ENCODE measurements around the gene KLK12.

Gene KLK12

GRCh38 chr19:51031880-51032225 lies 2.9 kb downstream of the KLK12 start:
- Histone ChIP-seq H3K4me1 (ENCODE audit: insufficient read depth, low read length) (no peaks in the 10 kb centered on the region), H3K27me3 (ENCODE audit: insufficient read depth, low read length) (peaks cover 17% of the 10 kb centered on the region), H2AFZ (ENCODE audit: low read depth, low read length) (no peak overlapping the region), H3K36me3 (ENCODE audit: insufficient read depth, low read length) (no peaks in the 10 kb centered on the region), H3K4me3 (ENCODE audit: low read length) (no peak overlapping the region), H3K9me3 (ENCODE audit: low read length) (no peaks in the 10 kb centered on the region)

- no peak overlapping the region for H2AFZ ChIP-seq (ENCODE audit: low read depth, low read length)
- no peaks in the 10 kb centered on the region for H3K9me3 ChIP-seq (ENCODE audit: low read length)
- no peak overlapping the region for H3K4me3 ChIP-seq (ENCODE audit: low read length)
- H3K4me1 ChIP-seq (ENCODE audit: insufficient read depth, low read length), result no peaks in the 10 kb centered on the region
- H3K27me3 ChIP-seq (ENCODE audit: insufficient read depth, low read length), result peaks cover 22% of the 10 kb centered on the region
- H3K36me3 ChIP-seq (ENCODE audit: insufficient read depth, low read length), result no peaks in the 10 kb centered on the region
Measured at GRCh38 chr19:51031220-51031879, 3.5 kb downstream of the KLK12 start.

GRCh38 chr19:51030631-51031030 lies 4.2 kb downstream of the KLK12 start:
- Histone ChIP-seq H3K4me3 (ENCODE audit: low read length) (no peak overlapping the region), H2AFZ (ENCODE audit: low read depth, low read length) (no peak overlapping the region), H3K36me3 (ENCODE audit: insufficient read depth, low read length) (no peaks in the 10 kb centered on the region), H3K9me3 (ENCODE audit: low read length) (no peaks in the 10 kb centered on the region), H3K27me3 (ENCODE audit: insufficient read depth, low read length) (peaks cover 29% of the 10 kb centered on the region), H3K4me1 (ENCODE audit: insufficient read depth, low read length) (no peaks in the 10 kb centered on the region)

GRCh38 chr19:51029718-51030117 lies 5.1 kb downstream of the KLK12 start:
- Histone ChIP-seq H3K27me3 (ENCODE audit: insufficient read depth, low read length) (peaks cover 26% of the 10 kb centered on the region), H3K4me1 (ENCODE audit: insufficient read depth, low read length) (no peaks in the 10 kb centered on the region), H2AFZ (ENCODE audit: low read depth, low read length) (no peak overlapping the region), H3K36me3 (ENCODE audit: insufficient read depth, low read length) (no peaks in the 10 kb centered on the region), H3K4me3 (ENCODE audit: low read length) (no peak overlapping the region), H3K9me3 (ENCODE audit: low read length) (no peaks in the 10 kb centered on the region)

- Histone ChIP-seq H3K36me3 (ENCODE audit: insufficient read depth, low read length) (no peaks in the 10 kb centered on the region), H3K4me3 (ENCODE audit: low read length) (no peak overlapping the region), H2AFZ (ENCODE audit: low read depth, low read length) (no peak overlapping the region), H3K4me1 (ENCODE audit: insufficient read depth, low read length) (no peaks in the 10 kb centered on the region), H3K27me3 (ENCODE audit: insufficient read depth, low read length) (peaks cover 37% of the 10 kb centered on the region), H3K9me3 (ENCODE audit: low read length) (no peaks in the 10 kb centered on the region)
Measured at GRCh38 chr19:51027873-51028272, 6.9 kb downstream of the KLK12 start.

- Histone ChIP-seq H3K4me1 (ENCODE audit: insufficient read depth, low read length) (no peaks in the 10 kb centered on the region), H3K27me3 (ENCODE audit: insufficient read depth, low read length) (peaks cover 43% of the 10 kb centered on the region), H2AFZ (ENCODE audit: low read depth, low read length) (no peak overlapping the region)
Measured at GRCh38 chr19:51027126-51027806, 7.5 kb downstream of the KLK12 start.

GRCh38 chr19:51026554-51026831 lies 8.3 kb downstream of the KLK12 start, which contains the start of gene KLK11:
Gene KLK11, minus strand, starts transcription at chr19:51026616. Its CDS starts 985 bp downstream, at chr19:51025631.
- no peak within 1 kb of the TSS for H3K4me3 ChIP-seq (ENCODE audit: low read length)
- H3K4me1 ChIP-seq (ENCODE audit: insufficient read depth, low read length), result no peaks in the 10 kb centered on the region
- H3K9me3 ChIP-seq (ENCODE audit: low read length), result no peaks in the 10 kb centered on the region
- no peak within 1 kb of the TSS for H2AFZ ChIP-seq (ENCODE audit: low read depth, low read length)
- H3K27me3 ChIP-seq (ENCODE audit: insufficient read depth, low read length), result peaks cover 44% of the 10 kb centered on the region
- H3K36me3 ChIP-seq (ENCODE audit: insufficient read depth, low read length), result no peaks in the 10 kb centered on the region

More at GRCh38 chr19:51027126-51027806, 7.5 kb downstream of the KLK12 start:
- Histone ChIP-seq H3K4me3 (ENCODE audit: low read length) (no peak overlapping the region), H3K36me3 (ENCODE audit: insufficient read depth, low read length) (no peaks in the 10 kb centered on the region), H3K9me3 (ENCODE audit: low read length) (no peaks in the 10 kb centered on the region)

- H3K4me3 ChIP-seq (ENCODE audit: low read length), result no peak overlapping the region
- H3K36me3 ChIP-seq (ENCODE audit: insufficient read depth, low read length), result no peaks in the 10 kb centered on the region
- no peak overlapping the region for H2AFZ ChIP-seq (ENCODE audit: low read depth, low read length)
- H3K9me3 ChIP-seq (ENCODE audit: low read length), result no peaks in the 10 kb centered on the region
- peaks cover 44% of the 10 kb centered on the region for H3K27me3 ChIP-seq (ENCODE audit: insufficient read depth, low read length)
- no peaks in the 10 kb centered on the region for H3K4me1 ChIP-seq (ENCODE audit: insufficient read depth, low read length)
Measured at GRCh38 chr19:51025809-51026553, 8.8 kb downstream of the KLK12 start.

GRCh38 chr19:51025401-51025800 lies 9.4 kb downstream of the KLK12 start:
- Histone ChIP-seq H3K4me1 (ENCODE audit: insufficient read depth, low read length) (no peaks in the 10 kb centered on the region), H2AFZ (ENCODE audit: low read depth, low read length) (no peak overlapping the region), H3K27me3 (ENCODE audit: insufficient read depth, low read length) (peaks cover 48% of the 10 kb centered on the region)

GRCh38 chr19:51024924-51025323 lies 9.9 kb downstream of the KLK12 start:
- H3K4me3 ChIP-seq (ENCODE audit: low read length), result no peak overlapping the region
- no peak overlapping the region for H2AFZ ChIP-seq (ENCODE audit: low read depth, low read length)
- no peaks in the 10 kb centered on the region for H3K9me3 ChIP-seq (ENCODE audit: low read length)
- H3K27me3 ChIP-seq (ENCODE audit: insufficient read depth, low read length), result peaks cover 52% of the 10 kb centered on the region
- no peaks in the 10 kb centered on the region for H3K36me3 ChIP-seq (ENCODE audit: insufficient read depth, low read length)
- H3K4me1 ChIP-seq (ENCODE audit: insufficient read depth, low read length), result no peaks in the 10 kb centered on the region

More at GRCh38 chr19:51025401-51025800, 9.4 kb downstream of the KLK12 start:
- no peak overlapping the region for H3K4me3 ChIP-seq (ENCODE audit: low read length)
- no peaks in the 10 kb centered on the region for H3K9me3 ChIP-seq (ENCODE audit: low read length)
- no peaks in the 10 kb centered on the region for H3K36me3 ChIP-seq (ENCODE audit: insufficient read depth, low read length)

GRCh38 chr19:51023946-51024345 lies 10.9 kb downstream of the KLK12 start:
- Histone ChIP-seq H3K27me3 (ENCODE audit: insufficient read depth, low read length) (peaks cover 62% of the 10 kb centered on the region), H3K4me3 (ENCODE audit: low read length) (no peak overlapping the region), H2AFZ (ENCODE audit: low read depth, low read length) (no peak overlapping the region), H3K9me3 (ENCODE audit: low read length) (no peaks in the 10 kb centered on the region), H3K36me3 (ENCODE audit: insufficient read depth, low read length) (no peaks in the 10 kb centered on the region), H3K4me1 (ENCODE audit: insufficient read depth, low read length) (no peaks in the 10 kb centered on the region)

- Histone ChIP-seq H3K4me1 (ENCODE audit: insufficient read depth, low read length) (no peaks in the 10 kb centered on the region), H3K36me3 (ENCODE audit: insufficient read depth, low read length) (no peaks in the 10 kb centered on the region), H2AFZ (ENCODE audit: low read depth, low read length) (no peak overlapping the region), H3K9me3 (ENCODE audit: low read length) (no peaks in the 10 kb centered on the region), H3K27me3 (ENCODE audit: insufficient read depth, low read length) (peaks cover 63% of the 10 kb centered on the region), H3K4me3 (ENCODE audit: low read length) (no peak overlapping the region)
Measured at GRCh38 chr19:51022526-51022925, 12.3 kb downstream of the KLK12 start.

GRCh38 chr19:51020988-51021651 lies 13.7 kb downstream of the KLK12 start:
- H3K36me3 ChIP-seq (ENCODE audit: insufficient read depth, low read length), result no peaks in the 10 kb centered on the region
- peaks cover 61% of the 10 kb centered on the region for H3K27me3 ChIP-seq (ENCODE audit: insufficient read depth, low read length)
- no peaks in the 10 kb centered on the region for H3K4me1 ChIP-seq (ENCODE audit: insufficient read depth, low read length)
- no peaks in the 10 kb centered on the region for H3K9me3 ChIP-seq (ENCODE audit: low read length)
- H3K4me3 ChIP-seq (ENCODE audit: low read length), result no peak overlapping the region
- H2AFZ ChIP-seq (ENCODE audit: low read depth, low read length), result no peak overlapping the region

Measured in neuron (in vitro differentiated cells).